Measurements from ENCODE around the gene MSH5.

MSH5 gene

GRCh38 chr6:31749301-31750036 lies 9.7 kb downstream of the MSH5 start:
- Histone ChIP-seq H2AFZ (no peak overlapping the region), H3K79me2 (no peaks in the 10 kb centered on the region), H3K4me3 (ENCODE audit: low read depth, low read length) (no peak overlapping the region), H3K9me3 (ENCODE audit: control insufficient read depth, low read length) (no peaks in the 10 kb centered on the region), H3K27ac (no peak overlapping the region), H3K4me1 (no peaks in the 10 kb centered on the region), H3K36me3 (ENCODE audit: control insufficient read depth, insufficient read depth, low read length) (no peaks in the 10 kb centered on the region), H3K4me2 (ENCODE audit: low read length) (no peak overlapping the region), H3K27me3 (ENCODE audit: control insufficient read depth, insufficient read depth, low read length) (no peaks in the 10 kb centered on the region), H3K9ac (no peak overlapping the region)
- no peak for TF ChIP-seq CTCF (IDR thresholded peaks at IDR 0.05)

DNA sequence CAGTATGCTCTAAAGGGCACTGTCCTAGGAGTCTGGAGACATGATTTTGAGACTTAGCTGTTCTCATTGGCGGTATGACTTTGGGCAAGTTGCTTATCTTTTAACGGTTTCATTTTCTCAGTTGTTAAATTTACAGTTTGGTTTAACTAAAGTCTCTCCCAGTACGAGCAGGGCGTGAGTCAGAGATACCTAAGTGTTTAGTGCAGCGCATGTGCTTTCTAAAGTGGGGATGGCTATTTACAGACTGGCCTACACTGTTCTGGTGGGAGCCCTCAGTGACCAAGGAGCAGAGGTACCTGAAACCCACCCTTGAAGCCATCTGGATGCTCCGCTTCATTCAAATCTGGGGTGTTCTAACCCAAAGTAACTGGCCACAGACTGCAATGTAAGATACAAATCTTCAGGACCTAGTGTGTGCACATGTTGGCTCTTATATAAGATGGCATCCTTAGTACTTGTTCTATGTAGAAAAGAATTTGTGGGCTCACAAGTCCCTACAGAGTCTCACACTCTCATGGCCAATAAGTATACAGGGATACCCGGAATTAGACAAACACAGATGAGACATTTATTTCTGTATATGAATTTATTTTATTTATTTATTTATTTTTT lies 10.7 kb downstream of the MSH5 start:
- no peaks in the 10 kb centered on the region for H3K79me2 ChIP-seq
- H2AFZ ChIP-seq: no peak overlapping the region
- H3K4me3 ChIP-seq (ENCODE audit: low read depth, low read length): no peak overlapping the region
- H3K9me3 ChIP-seq (ENCODE audit: control insufficient read depth, low read length): no peaks in the 10 kb centered on the region
- no peaks in the 10 kb centered on the region for H3K36me3 ChIP-seq (ENCODE audit: control insufficient read depth, insufficient read depth, low read length)
- no peaks in the 10 kb centered on the region for H3K27me3 ChIP-seq (ENCODE audit: control insufficient read depth, insufficient read depth, low read length)
- TF ChIP-seq CTCF (IDR thresholded peaks at IDR 0.05): no peak
- no peaks in the 10 kb centered on the region for H3K4me1 ChIP-seq
- no peak overlapping the region for H3K4me2 ChIP-seq (ENCODE audit: low read length)
- no peak overlapping the region for H3K27ac ChIP-seq
- H3K9ac ChIP-seq: no peak overlapping the region

DNA sequence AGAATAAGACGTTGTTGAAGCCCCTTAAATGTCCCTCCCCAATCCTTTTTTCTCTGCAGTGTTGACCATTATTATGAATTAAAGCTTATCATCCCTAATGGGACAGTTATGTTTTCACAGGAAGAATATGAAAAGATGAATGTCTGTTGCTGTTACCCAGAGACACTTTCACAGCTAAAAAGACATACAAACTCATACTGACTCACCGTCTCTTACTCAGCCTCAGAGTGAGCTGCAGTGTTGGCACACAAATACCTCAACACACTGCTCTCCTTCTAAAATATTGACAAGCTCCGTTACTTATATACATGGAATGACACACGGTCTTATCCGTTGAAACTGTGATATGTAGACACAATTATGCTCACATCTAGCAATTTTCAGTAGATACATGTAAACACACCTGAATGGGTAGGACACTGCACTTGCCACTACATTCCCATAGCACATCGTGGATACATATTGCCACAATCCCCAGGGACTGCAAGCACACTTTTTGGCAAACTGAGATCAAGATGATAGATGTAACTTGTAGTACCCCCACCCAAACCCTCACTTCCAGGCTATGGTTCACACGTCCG lies 13.0 kb downstream of the MSH5 start:
- Histone ChIP-seq H3K4me1 (no peaks in the 10 kb centered on the region), H3K4me2 (ENCODE audit: low read length) (no peak overlapping the region), H3K27me3 (ENCODE audit: control insufficient read depth, insufficient read depth, low read length) (no peaks in the 10 kb centered on the region), H3K36me3 (ENCODE audit: control insufficient read depth, insufficient read depth, low read length) (no peaks in the 10 kb centered on the region), H3K9me3 (ENCODE audit: control insufficient read depth, low read length) (no peaks in the 10 kb centered on the region), H3K79me2 (no peaks in the 10 kb centered on the region), H3K9ac (no peak overlapping the region), H2AFZ (no peak overlapping the region), H3K4me3 (ENCODE audit: low read depth, low read length) (no peak overlapping the region), H3K27ac (no peak overlapping the region)
- no peak for TF ChIP-seq CTCF (IDR thresholded peaks at IDR 0.05)

DNA sequence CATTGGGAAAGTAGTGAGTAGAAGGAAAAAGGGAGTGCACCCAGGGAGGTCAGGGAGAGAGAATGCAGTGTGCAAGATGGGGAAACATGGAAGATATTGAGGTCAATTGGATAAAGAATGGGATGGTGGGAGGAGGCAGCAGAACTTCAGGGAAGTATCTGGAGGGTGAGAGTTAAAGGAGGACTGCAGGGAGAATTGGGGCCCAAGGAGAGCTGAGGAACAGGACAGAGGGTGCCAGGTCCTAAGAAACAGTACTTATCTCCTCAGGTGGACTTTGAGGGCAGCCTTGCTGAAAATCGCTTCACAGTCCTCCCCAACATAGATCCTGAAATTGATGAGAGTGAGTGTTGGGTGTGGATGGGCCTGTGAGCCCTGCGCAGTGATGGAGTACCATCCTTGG lies 18.5 kb downstream of the MSH5 start:
- no peak overlapping the region for H3K9ac ChIP-seq
- H3K27me3 ChIP-seq (ENCODE audit: control insufficient read depth, insufficient read depth, low read length): no peaks in the 10 kb centered on the region
- H2AFZ ChIP-seq: no peak overlapping the region
- H3K36me3 ChIP-seq (ENCODE audit: control insufficient read depth, insufficient read depth, low read length): no peaks in the 10 kb centered on the region
- no peak overlapping the region for H3K4me2 ChIP-seq (ENCODE audit: low read length)
- H3K4me1 ChIP-seq: no peaks in the 10 kb centered on the region
- H3K79me2 ChIP-seq: no peaks in the 10 kb centered on the region
- no peak overlapping the region for H3K4me3 ChIP-seq (ENCODE audit: low read depth, low read length)
- no peak for TF ChIP-seq CTCF (IDR thresholded peaks at IDR 0.05)
- H3K27ac ChIP-seq: no peak overlapping the region
- H3K9me3 ChIP-seq (ENCODE audit: control insufficient read depth, low read length): no peaks in the 10 kb centered on the region
